Stimulated activated CD4-positive, alpha-beta T cell treated with anti-CD3 and anti-CD28 coated beads, Interleukin-4, amount 100 ng/mL, for 1 hour (primary cell): Measurements from ENCODE around the gene COL5A1.
"Not testable (repeated sequence)": the region's sequence is repeated elsewhere in the genome, so short reads cannot be mapped to it uniquely, and the experiment has no call there.

Experiments
- DNase-seq: peaks from one replicate; pipeline ENCODE4 v3.0.0-alpha.2; 2020

The COL5A1 gene

DNA sequence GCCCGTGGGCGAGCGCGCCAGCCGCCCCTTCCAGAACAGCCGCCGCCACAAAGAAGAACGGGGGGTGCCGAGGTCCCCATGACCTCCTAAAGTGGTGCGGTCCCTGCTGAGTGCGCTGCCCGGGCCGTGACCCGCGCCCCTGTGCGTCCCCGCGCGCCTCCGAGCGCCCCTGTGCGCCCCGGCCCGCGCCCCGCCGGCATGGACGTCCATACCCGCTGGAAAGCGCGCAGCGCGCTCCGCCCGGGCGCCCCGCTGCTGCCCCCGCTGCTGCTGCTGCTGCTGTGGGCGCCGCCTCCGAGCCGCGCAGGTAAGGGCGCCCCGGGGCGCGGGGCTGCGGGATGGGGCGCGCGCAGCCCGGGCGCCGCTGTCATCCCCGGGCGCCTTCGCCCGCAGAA lies 384 bp downstream of the COL5A1 start:
- DNase-seq = no peak

DNA sequence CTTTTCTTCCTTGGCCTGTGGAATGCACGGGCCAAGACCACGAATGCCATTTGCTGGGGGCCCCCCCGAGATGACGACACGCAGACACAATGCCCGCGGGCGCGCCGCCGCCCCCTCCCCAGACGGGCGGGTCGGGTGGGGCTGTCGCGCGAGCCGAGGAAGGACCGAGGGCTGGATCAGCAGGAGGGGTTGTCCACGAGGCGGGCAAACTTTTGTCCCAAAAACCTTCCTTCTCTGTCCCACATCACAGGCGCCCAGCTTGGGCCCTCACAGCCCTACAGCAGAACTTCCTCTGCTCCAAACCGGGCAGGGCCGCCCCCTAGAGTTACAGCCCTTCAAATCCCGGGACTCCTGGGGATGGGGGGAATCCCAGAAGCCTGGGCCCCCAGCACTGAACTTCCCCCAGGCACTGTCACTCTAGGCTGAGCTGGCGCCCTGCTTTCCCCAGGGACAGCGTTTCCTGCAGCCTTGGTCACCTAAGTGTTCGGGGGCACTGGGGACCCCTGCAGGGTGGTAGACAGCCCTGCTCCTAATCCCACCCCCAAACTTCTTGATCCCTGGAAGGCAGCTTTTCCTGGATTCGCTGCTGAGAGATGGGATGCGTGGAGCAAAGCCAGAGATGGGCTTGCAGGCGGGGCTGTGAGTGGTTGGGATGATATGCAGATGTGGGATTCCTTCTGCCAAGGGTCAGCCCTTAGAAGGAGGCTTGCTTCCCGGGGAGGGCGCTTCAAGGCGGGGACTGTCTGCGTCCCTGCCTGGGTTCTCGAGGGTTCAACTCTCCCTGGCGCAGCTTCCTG lies 980 bp downstream of the COL5A1 start:
- no peak for DNase-seq

DNA sequence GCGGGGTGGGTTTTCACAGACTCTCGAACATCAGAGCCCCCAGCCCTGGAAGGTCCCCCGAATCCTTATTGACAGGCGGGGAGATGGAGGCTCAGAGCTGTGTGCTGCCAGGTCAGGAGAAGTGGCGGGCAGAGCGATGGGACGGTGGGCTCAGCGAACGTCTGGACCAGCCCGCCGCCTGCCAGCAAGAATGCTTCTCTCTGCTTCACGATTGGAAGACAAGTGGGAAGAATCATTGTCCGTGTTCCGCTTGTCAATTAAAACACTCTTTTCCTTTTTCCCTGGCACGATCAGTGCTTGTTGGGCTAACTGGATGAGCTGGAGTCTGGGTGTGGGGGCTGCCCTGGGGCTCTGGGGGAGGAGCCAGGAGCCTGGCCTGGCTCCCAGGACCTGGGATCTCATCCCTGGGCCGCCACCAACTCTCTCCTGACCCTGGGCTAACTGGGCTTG lies 1.6 kb downstream of the COL5A1 start:
- DNase-seq = no peak

DNA sequence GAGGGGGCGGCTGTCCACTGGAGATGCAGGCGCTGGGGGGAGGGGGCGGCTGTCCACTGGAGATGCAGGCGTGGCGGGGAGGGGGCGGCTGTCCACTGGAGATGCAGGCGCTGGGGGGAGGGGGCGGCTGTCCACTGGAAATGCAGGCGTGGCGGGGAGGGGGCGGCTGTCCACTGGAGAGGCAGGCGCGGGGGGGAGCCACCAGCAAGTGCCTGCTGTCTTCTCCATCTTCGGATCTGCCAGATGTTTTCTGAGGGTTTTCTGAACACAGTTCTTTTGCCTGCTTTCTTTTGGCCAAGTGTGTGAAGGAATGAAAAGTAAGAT lies 2.8 kb downstream of the COL5A1 start:
- DNase-seq = not testable (repeated sequence)

DNA sequence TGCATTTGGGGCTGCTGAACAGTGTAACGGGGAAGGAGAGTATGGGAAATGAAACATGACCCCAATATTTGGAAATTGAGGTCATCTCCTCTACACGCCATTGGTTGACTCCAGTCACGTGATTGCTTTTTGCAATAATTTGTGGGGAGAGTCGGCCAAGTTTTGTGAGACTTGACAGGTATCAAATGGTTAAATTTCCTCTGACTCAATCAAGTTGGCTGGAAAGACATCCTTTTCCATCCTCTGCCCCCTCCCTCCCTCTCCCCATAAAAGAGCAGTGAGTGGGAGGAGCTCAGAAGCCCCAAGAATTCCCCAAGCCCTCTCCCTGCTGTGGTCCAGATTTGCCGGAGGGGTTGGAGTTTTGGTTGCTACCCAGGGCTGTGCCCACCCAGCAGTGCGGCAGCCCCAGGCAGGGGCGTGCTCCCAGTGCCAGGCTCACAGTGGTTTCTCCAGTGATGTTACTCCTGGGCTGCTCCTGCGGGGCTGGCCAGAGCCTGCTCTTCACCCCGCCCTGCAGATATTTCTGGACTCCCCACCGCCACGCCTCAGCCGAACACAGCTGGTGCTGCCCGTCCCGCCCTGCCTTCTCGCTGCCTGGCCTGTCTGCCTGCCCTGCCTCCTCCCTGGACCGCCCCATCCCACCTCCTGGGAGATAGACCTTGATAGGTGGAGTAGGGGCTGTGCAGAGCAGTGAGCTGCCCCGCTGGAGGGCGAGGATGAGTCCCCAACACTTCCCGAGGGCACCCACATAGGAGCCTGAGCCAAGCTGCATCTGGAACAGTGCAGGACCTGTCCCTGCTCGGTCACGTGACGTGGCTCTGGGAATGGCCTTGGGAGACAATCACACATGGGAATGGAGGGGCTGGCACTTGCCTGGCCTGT lies 3.4 kb downstream of the COL5A1 start:
- no peak for DNase-seq

DNA sequence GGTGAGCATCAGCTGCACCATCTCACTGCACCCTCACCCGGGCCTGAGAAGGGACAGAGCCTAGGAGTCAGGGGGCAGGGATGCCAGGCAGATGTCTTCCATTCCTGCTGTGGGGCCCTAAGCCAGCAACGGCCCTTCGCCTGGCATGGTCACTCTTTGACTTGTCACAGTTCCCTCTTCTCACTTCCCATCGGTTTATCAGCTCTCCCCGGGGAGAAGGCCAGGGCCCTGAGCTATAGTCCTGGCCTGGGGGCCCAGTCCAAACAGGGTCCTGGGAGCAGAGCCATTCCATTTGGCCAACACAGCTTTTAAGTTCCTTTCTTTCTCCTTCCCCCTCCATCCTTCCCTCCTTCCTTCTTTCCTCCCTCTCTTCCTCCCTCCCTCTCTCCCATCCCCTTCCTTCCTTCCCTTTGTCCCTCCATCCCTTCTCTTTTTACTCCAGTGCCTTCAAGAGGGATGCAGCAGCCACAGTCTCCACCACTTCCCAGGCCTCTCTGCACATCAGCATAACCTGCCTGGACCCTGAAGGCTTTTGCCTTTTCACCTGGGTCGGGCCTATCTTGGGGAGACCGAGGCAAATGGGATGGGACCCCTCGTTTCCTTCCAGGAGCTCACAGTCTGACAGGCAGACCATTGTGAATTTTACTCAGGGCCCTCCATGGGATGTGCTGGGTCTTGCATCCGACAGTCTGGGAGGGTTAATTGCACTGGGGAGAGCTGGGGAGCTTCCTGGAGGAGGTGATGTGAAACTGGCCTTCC lies 4.2 kb downstream of the COL5A1 start:
- DNase-seq = no peak

- no peak for DNase-seq
Measured at GRCh38 chr9:134647359-134648080, 5.9 kb downstream of the COL5A1 start.

DNA sequence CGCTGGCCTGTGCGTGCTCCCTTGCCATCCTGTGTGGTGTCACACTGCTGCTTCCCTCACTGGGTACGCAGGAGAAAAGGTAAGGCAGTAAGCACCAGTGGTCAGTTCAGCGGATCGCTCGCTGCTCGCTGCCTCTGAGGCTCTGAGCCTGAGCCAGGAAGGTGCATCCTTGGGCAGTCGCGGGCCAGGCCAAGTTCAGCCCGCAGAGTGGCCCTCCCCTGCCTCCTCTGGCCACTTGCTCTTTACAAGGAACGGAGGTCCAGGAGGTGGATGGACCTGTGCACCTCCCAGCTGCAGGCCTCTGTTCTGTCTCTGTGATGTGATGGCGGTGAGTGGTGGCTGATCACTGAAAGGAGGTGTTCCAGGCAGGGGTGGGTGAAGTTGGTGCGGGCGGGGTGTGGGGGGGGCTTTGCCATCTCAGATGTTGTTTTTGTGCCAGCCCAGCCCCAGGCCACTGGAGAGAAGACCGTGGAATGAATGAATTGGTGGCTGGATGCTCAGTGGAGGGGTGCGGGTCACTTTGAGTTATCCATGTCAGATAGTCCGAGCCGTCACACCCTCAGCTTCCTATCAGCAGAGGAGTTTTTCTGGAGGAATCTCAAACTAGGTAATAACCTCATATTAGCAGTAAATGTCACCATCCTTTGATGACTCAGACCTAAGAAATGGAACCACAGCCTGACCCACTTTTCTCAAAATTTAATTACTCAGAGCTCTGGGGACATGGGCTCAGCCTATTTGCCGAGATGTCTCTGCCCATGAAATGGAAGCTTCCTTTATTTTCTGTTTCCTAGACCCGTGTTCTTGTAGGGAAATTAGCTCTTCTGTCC lies 7.3 kb downstream of the COL5A1 start:
- no peak for DNase-seq

GRCh38 chr9:134650431-134651190 lies 9.0 kb downstream of the COL5A1 start:
- DNase-seq = no peak

DNA sequence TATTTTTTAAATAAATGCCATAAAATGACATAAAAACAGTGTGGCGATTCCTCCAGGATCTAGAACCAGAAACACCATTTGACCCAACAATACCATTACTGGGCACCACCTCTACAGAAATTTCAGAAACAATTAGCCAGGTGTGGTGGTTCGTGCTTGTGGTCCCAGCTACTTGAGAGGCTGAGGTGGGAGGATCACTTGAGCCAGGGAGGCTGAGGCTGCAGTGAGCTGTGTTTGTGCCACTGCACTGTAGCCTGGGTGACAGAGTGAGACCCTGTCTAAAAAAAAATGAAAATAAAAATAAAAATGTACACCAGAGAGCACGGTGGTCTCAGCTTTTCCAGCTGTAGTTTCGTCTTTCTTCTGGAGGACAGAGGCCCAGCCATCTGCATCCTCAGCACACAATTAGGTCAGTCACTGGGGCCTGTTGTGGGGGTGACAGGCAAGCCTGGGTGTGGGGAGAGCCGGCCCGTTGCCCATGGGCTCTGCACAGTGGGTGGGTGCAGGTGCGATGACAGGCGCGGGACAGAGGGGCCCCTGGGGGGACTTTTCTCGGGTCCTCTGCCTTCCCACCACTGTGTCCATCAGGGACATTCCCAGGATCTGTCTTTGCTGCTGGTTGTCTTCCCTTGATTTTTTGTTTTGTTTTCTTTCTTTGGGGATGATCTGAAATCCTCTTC lies 9.8 kb downstream of the COL5A1 start:
- DNase-seq = no peak

DNA sequence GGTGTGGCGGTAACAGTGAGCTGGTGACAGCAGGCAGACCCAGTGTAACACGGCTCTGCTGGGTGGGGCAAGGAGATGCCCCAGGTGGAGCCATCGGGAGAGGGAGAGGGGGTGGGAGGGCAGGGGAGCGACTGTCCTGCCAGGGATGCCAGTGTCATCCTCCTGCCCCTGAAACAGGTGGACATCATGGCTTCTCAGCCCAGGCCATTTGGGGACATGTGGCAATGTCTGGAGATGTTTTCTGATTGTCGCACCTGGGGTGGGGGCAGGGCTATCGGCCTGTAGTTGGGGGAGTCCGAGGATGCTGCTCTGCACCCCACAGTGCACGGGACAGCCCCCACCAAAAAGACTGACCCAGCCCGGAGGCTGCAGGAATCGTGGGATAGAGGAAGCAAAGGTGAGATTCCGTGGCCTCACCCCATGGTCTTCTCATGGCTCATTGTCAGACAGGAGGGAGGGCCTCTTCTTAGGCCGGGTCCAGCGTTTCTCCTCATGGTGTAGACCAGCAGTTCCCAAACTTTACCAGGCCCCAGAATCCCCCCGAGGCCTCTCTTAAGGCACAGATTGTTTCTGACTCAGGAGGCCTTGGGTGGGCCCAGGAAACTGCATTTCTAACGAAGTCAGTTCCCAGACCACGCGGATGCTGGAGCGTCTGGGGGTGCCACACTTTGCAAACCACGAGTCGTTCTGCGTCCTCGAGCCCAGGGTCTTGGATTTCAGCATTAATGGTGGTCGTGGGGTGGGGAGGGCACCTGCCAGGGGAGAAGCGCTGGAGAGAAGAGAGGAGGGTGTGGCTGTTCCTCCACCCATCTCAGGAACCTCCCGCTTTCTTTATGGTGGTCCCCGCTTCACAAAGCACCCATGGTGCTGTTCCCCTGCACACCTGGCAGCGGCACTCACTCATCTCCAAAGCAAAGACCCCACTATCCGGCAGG lies 11.0 kb downstream of the COL5A1 start:
- DNase-seq = no peak

DNA sequence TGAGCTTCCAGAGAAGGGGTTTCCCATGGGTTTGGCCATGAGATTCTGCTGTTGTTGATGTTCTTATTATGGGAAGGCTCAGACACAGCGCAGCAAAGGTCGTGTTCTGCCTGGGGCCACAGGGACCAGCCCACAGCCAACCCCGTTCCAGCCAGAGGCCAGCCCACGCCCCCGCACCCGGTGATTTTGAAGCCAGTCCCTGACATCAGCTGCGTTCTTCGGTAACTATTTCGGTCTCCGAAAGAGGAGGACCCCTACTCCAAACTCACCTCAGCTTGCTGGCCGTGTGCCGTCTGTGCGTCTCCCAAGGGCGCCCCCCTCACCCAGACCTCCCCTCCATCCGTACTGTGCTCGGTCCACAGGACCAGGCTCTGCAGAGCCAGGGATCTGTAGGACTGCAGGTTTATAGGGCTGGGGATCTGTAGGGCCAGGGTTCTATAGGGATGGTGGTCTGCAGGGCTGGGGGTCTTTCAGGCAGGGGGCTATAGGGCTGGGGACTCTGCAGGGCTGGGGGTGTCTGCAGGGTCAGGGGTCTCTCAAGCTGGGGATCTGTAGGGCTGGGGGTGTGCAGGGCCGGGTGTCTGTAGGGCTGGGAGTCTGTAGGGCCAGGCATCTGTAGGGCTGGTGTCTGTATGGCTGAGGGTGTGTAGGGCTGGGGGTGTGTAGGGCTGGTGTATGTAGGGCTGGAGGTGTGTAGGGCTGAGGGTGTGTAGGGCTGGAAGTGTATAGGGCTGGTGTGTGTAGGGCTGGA lies 11.8 kb downstream of the COL5A1 start:
- DNase-seq = no peak

DNA sequence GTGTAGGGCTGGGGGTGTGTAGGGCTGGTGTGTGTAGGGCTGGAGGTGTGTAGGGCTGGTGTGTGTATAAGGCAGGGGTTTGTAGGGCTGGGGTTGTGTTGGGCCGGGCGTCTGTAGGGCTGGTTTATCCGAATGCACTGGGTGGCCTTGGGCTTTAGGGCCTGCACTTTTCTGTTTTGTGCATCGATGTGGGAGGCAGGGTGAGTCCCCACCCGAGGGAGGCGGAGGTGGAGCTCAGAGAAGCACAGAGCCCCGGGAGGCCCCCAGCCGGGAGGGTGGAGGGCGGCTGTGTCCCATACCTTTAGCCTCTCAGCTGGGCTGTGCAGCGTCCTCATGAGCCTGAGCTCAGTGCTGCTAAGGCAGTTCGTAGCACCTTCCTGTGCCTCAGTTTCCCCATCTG lies 13.5 kb downstream of the COL5A1 start:
- DNase-seq = no peak

- DNase-seq = no peak
Measured at GRCh38 chr9:134655586-134656333, 14.2 kb downstream of the COL5A1 start.

- DNase-seq = no peak
Measured at GRCh38 chr9:134656334-134657006, 14.9 kb downstream of the COL5A1 start.

DNA sequence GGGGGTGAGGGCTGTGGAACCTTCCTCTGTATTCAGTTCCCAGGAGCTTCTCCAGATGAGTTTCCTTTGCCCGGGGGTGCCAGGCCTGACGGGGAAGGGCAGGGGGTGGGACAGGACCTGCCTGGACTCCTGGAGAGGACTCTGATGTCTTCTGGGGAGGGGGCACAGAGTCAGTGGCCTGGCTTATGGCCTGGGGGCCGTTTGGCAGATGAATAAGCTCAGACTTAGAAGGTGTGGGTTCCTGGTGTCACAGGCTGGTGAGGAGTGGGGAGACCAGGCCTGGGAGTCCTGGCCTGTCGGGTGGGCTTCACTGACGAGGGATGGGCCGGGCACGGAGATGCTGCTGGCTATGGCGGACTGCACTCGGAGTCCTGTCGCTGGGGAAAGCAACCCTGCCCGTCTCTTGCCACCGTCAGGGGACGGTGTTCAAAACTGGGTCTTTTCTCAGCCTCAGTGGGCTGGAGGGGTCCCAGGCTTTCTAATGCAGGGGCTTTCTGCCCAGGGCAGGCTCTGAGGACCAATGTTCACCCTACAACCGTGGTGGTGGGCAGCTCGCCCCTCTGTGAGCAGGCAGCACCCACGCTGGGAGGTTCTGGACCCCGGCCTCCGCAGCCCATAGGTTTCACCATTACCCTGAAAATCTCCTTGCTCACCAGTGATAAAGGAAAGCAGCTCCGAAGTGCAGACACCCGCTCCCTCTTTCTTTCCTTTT lies 16.2 kb downstream of the COL5A1 start:
- DNase-seq = no peak
